Activated CD8-positive, alpha-beta memory T cell treated with anti-CD3 and anti-CD28 coated beads, Interleukin-2, amount 50 U/mL, for 1 hour (primary cell): ENCODE results near the gene ST7L.

Source experiments
- DNase-seq: peaks from one replicate; pipeline ENCODE4 v3.0.0-alpha.2; 2020; ENCODE audit errors: extremely low read depth

ST7L gene

GRCh38 chr1:112618114-112618720 is 724 bp downstream of the ST7L start:
- DNase-seq = peak; percentile 27

- DNase-seq = no peak
These were observed 4.4 kb downstream of the ST7L start for GRCh38 chr1:112614460-112615065.

GRCh38 chr1:112605633-112606327 is 13.2 kb downstream of the ST7L start:
- no peak for DNase-seq

- DNase-seq = no peak
These were observed 15.4 kb downstream of the ST7L start for GRCh38 chr1:112603541-112603940.

- DNase-seq = no peak
These were observed 15.9 kb downstream of the ST7L start for GRCh38 chr1:112603012-112603411.

GRCh38 chr1:112599477-112599876 is 19.5 kb downstream of the ST7L start:
- no peak for DNase-seq

GRCh38 chr1:112594208-112594876 is 24.6 kb downstream of the ST7L start:
- no peak for DNase-seq

- DNase-seq = no peak
These were observed 29.2 kb downstream of the ST7L start for GRCh38 chr1:112589766-112590165.

- no peak for DNase-seq
These were observed 35.6 kb downstream of the ST7L start for GRCh38 chr1:112583366-112583765.

GRCh38 chr1:112581586-112582192 is 37.3 kb downstream of the ST7L start:
- no peak for DNase-seq

GRCh38 chr1:112579801-112580510 is 39.0 kb downstream of the ST7L start:
- DNase-seq = no peak

- DNase-seq = no peak
These were observed 42.7 kb downstream of the ST7L start for GRCh38 chr1:112576240-112576639.

GRCh38 chr1:112575154-112575804 is 43.7 kb downstream of the ST7L start:
- no peak for DNase-seq

GRCh38 chr1:112565800-112566199 is 53.1 kb downstream of the ST7L start:
- DNase-seq = no peak

GRCh38 chr1:112564081-112564480 is 54.9 kb downstream of the ST7L start:
- DNase-seq = no peak

- no peak for DNase-seq
These were observed 55.6 kb downstream of the ST7L start for GRCh38 chr1:112563341-112563740.

GRCh38 chr1:112558634-112559033 is 60.3 kb downstream of the ST7L start:
- no peak for DNase-seq

- no peak for DNase-seq
These were observed 61.6 kb downstream of the ST7L start for GRCh38 chr1:112557385-112557784.

GRCh38 chr1:112554411-112554810 is 64.5 kb downstream of the ST7L start:
- DNase-seq = no peak

GRCh38 chr1:112549590-112549989 is 69.4 kb downstream of the ST7L start:
- DNase-seq = no peak

- no peak for DNase-seq
These were observed 70.4 kb downstream of the ST7L start for GRCh38 chr1:112548547-112548946.
